GM23338 (cell line): ENCODE results near the gene NPY4R2. TPM values are rescaled to one million over a fixed set of nuclear protein-coding genes. Genes with fewer than 3 reads are reported as not detected.
"Not testable (repeated sequence)": the region's sequence is repeated elsewhere in the genome, so short reads cannot be mapped to it uniquely, and the experiment has no call there.

Source experiments
- ATAC-seq: fragments of 200-7000 bp; cut with Tn5 transposase; 3 replicates; pipeline ENCODE4 v1.9.1; 2020
- DNase-seq: peaks from one replicate; pipeline ENCODE4 v3.0.0-alpha.2; 2015; ENCODE audit warnings: low spot score
- H2AFZ ChIP-seq: fragments of 200-600 bp; sonication (generic); 2 replicates; pipeline ENCODE4 v1.8.0; 2016; ENCODE audit warnings: antibody characterized with exemption, mild to moderate bottlenecking, moderate library complexity
- H3F3A ChIP-seq: fragments of 200-600 bp; sonication (generic); replicated peaks from 2 replicates; pipeline ENCODE4 v1.8.0; 2017; ENCODE audit warnings: antibody characterized with exemption, mixed run types, low read depth
- H3K27ac ChIP-seq: fragments of 200-600 bp; sonication (generic); 2 replicates; pipeline ENCODE4 v1.6.1; 2016; ENCODE audit warnings: low read depth
- H3K27me3 ChIP-seq: fragments of 200-600 bp; sonication (generic); 2 replicates; pipeline ENCODE4 v1.8.0; 2016; ENCODE audit warnings: mild to moderate bottlenecking, mixed run types, moderate library complexity; ENCODE audit not compliant: insufficient read depth
- H3K36me3 ChIP-seq: fragments of 200-600 bp; sonication (generic); 2 replicates; pipeline ENCODE4 v1.8.0; 2016; ENCODE audit warnings: mild to moderate bottlenecking; ENCODE audit not compliant: insufficient read depth
- H3K4me1 ChIP-seq: fragments of 200-600 bp; sonication (generic); 2 replicates; pipeline ENCODE4 v1.8.0; 2016; ENCODE audit warnings: mild to moderate bottlenecking, moderate library complexity; ENCODE audit not compliant: insufficient read depth
- H3K4me2 ChIP-seq: fragments of 200-600 bp; sonication (generic); 2 replicates; pipeline ENCODE4 v1.7.1; 2017; ENCODE audit warnings: mixed run types
- H3K4me3 ChIP-seq: fragments of 200-600 bp; sonication (generic); 2 replicates; pipeline ENCODE4 v1.6.1; 2016; ENCODE audit warnings: mixed run types
- H3K79me2 ChIP-seq: fragments of 200-600 bp; sonication (generic); replicated peaks from 2 replicates; pipeline ENCODE4 v1.8.0; 2017; ENCODE audit warnings: mild to moderate bottlenecking; ENCODE audit not compliant: insufficient read depth
- H3K9me2 ChIP-seq: fragments of 200-600 bp; sonication (generic); 2 replicates; pipeline ENCODE4 v1.8.0; 2017; ENCODE audit not compliant: insufficient read depth
- H4K20me1 ChIP-seq: fragments of 200-600 bp; sonication (generic); replicated peaks from 2 replicates; pipeline ENCODE4 v1.8.0; 2017; ENCODE audit warnings: mild to moderate bottlenecking; ENCODE audit not compliant: insufficient read depth
- H3K27ac Mint-ChIP-seq: 2 replicates; pipeline ENCODE4 v1.8.0; 2020; ENCODE audit warnings: inconsistent platforms, mild to moderate bottlenecking, moderate library complexity, mixed read lengths
- H3K27me3 Mint-ChIP-seq: 3 replicates; pipeline ENCODE4 v1.8.0; 2022; ENCODE audit warnings: low read depth, mild to moderate bottlenecking, moderate library complexity, mixed read lengths, inconsistent platforms; ENCODE audit not compliant: insufficient read depth, poor library complexity
- H3K36me3 Mint-ChIP-seq: 3 replicates; pipeline ENCODE4 v1.8.0; 2021; ENCODE audit warnings: low read depth, mild to moderate bottlenecking, inconsistent platforms, moderate library complexity, mixed read lengths
- H3K4me1 Mint-ChIP-seq: 3 replicates; pipeline ENCODE4 v1.8.0; 2020; ENCODE audit warnings: mild to moderate bottlenecking, inconsistent platforms, mixed read lengths
- H3K4me3 Mint-ChIP-seq: 3 replicates; pipeline ENCODE4 v1.8.0; 2021; ENCODE audit warnings: moderate library complexity, mild to moderate bottlenecking, inconsistent platforms, mixed read lengths
- H3K9me3 Mint-ChIP-seq: 3 replicates; pipeline ENCODE4 v1.8.0; 2020; ENCODE audit warnings: moderate library complexity, mild to moderate bottlenecking, inconsistent platforms, mixed read lengths
- polyA plus RNA-seq: library from polyadenylated mRNA; unstranded; fragments of >200 nt; fragmentation: Nextera tagmentation; extraction: Ambion mirVana; gene quantifications from 2 replicates; pipeline ENCODE4 v1.2.1, GENCODE V29; 2016
- total RNA-seq: library from RNA; depleted of rRNA; stranded (reverse); fragments of >200 nt; shearing (Covaris generic); gene quantifications from 2 replicates; pipeline ENCODE4 v1.2.3, GENCODE V29; 2014; rRNA removed

NPY4R2 gene
- total and polyA plus RNA-seq, 2 experiments from 2014 or later, result not detected

DNA sequence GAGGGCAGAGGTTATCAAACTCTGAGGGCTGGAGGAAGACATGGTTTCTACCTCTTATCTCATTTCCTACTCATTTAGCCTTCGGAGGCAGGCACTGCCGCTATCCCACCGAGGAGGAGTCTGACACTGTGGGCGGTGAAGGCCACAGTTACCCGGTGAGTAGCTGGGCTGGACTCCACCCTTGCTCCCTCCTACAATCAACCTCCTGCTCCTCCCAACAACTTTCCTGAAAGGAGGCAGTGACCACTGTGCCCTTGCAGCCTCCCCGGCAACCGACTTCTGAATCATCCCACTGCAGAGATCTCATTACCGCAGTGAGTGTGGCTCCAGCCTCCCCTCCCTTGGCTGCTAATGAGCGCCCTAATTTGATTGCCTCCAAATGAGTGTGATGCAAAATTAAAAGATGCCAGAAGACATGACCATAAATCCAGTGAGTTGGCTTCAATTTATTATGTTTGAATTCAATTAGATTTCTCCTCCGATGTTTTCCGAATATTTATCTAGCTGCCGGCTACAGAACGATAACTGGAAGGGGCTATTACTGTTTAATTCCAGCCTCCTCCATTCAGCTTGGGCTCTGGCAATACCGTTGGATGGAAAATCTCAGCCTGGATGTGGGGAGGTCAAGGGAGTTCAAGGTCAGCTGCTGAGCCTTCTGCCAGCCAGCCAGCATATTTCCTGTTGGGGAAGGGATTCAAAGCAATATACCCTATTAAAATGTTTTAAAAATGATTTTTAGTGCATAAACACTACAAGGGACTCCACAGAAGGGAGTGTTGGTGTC, 46.0 kb downstream of the NPY4R2 start:
- not testable (repeated sequence) for H3K9me2 ChIP-seq, H3K27me3 ChIP-seq, DNase-seq, H3K4me3 ChIP-seq, H3K27ac Mint-ChIP-seq, H3K36me3 Mint-ChIP-seq, H3K4me3 Mint-ChIP-seq, H3F3A ChIP-seq, H3K36me3 ChIP-seq, H3K79me2 ChIP-seq, H3K4me2 ChIP-seq, H3K27ac ChIP-seq, ATAC-seq, H3K4me1 Mint-ChIP-seq, H3K27me3 Mint-ChIP-seq, H3K9me3 Mint-ChIP-seq, H4K20me1 ChIP-seq, H3K4me1 ChIP-seq, H2AFZ ChIP-seq

DNA sequence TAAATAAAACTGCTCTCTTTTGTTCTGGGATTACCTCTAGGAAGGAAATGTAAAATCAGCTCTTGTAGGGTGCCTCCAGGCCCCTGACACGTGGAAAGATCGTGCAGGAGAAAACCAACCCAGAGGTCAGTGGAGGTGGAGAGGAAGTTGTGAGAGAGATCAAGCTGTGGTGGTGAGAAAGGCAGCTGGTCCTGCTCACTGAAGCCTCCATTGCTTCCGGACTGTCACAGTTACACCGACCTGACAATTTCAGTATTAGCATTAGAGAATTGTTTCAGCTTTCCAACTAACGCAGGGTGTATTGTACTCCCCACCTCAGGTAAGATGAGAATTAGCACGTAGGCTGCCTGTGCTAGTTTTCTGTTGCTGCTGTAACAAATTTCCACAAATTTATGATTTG, 50.5 kb downstream of the NPY4R2 start:
- not testable (repeated sequence) for H3F3A ChIP-seq, H3K4me2 ChIP-seq, H2AFZ ChIP-seq, H3K27ac Mint-ChIP-seq, H3K27me3 Mint-ChIP-seq, H3K4me3 ChIP-seq, DNase-seq, H3K4me1 Mint-ChIP-seq, H4K20me1 ChIP-seq, H3K4me3 Mint-ChIP-seq, H3K9me3 Mint-ChIP-seq, H3K36me3 ChIP-seq, H3K79me2 ChIP-seq, H3K36me3 Mint-ChIP-seq, H3K27me3 ChIP-seq, H3K4me1 ChIP-seq, H3K27ac ChIP-seq, ATAC-seq, H3K9me2 ChIP-seq

GRCh38 chr10:47970047-47970446, 51.6 kb downstream of the NPY4R2 start:
- not testable (repeated sequence) for H3K4me1 Mint-ChIP-seq, H3K27ac Mint-ChIP-seq, H3K4me1 ChIP-seq, H4K20me1 ChIP-seq, H3K36me3 Mint-ChIP-seq, H3K27me3 ChIP-seq, H3K36me3 ChIP-seq, H3K79me2 ChIP-seq, H3K4me2 ChIP-seq, ATAC-seq, DNase-seq, H3K4me3 ChIP-seq, H3K9me2 ChIP-seq, H3K9me3 Mint-ChIP-seq, H3K27ac ChIP-seq, H3F3A ChIP-seq, H2AFZ ChIP-seq, H3K27me3 Mint-ChIP-seq, H3K4me3 Mint-ChIP-seq

GRCh38 chr10:47971598-47971997, 53.1 kb downstream of the NPY4R2 start:
- not testable (repeated sequence) for H3K27me3 Mint-ChIP-seq, H3K4me2 ChIP-seq, H3K4me1 Mint-ChIP-seq, H4K20me1 ChIP-seq, H3K27ac Mint-ChIP-seq, H3K9me2 ChIP-seq, H3K27me3 ChIP-seq, H3F3A ChIP-seq, H3K4me1 ChIP-seq, DNase-seq, ATAC-seq, H3K9me3 Mint-ChIP-seq, H3K79me2 ChIP-seq, H3K4me3 Mint-ChIP-seq, H3K36me3 ChIP-seq, H3K36me3 Mint-ChIP-seq, H3K27ac ChIP-seq, H2AFZ ChIP-seq, H3K4me3 ChIP-seq

- H3K4me2 ChIP-seq, H3K79me2 ChIP-seq, H3K27ac Mint-ChIP-seq, H3K36me3 ChIP-seq, H3K4me1 Mint-ChIP-seq, H3K27me3 Mint-ChIP-seq, H3K27me3 ChIP-seq, H3K4me3 ChIP-seq, H3K9me3 Mint-ChIP-seq, H3K9me2 ChIP-seq, H3K27ac ChIP-seq, H4K20me1 ChIP-seq, H2AFZ ChIP-seq, ATAC-seq, H3K4me3 Mint-ChIP-seq, DNase-seq, H3F3A ChIP-seq, H3K4me1 ChIP-seq, H3K36me3 Mint-ChIP-seq: not testable (repeated sequence)
Measured at GRCh38 chr10:47972077-47972476, 53.6 kb downstream of the NPY4R2 start.

Other genes starting within 250 kb of the NPY4R2 start
- 0.08 and 0.24 TPM in 2 replicates for gene SYT15B, start 155.1 kb upstream of the NPY4R2 start, total RNA-seq
- 0.08 TPM in 1 of 2 replicates, not detected in the other for gene SYT15B, start 155.1 kb upstream of the NPY4R2 start, polyA plus RNA-seq
- gene FAM25C, start 81.1 kb downstream of the NPY4R2 start, total RNA-seq, result not detected in 2 replicates
- gene FAM25C, start 81.1 kb downstream of the NPY4R2 start, polyA plus RNA-seq, result not detected in 2 replicates